GM23248 (cell line): Measurements from ENCODE around the gene COL8A1.

Experiments used
- EZH2 ChIP-seq: fragments of 200-600 bp; sonication (generic); IDR thresholded peaks from 2 replicates; pipeline ENCODE4 v1.6.1; 2018; ENCODE audit warnings: antibody characterized with exemption, mild to moderate bottlenecking; ENCODE audit not compliant: insufficient read depth, poor library complexity, severe bottlenecking
- EZH2phosphoT487 ChIP-seq: fragments of 200-600 bp; sonication (generic); IDR thresholded peaks from 2 replicates; pipeline ENCODE4 v1.6.1; 2018; ENCODE audit warnings: antibody characterized with exemption, moderate library complexity, mild to moderate bottlenecking, low read depth; ENCODE audit not compliant: insufficient read depth

DNA sequence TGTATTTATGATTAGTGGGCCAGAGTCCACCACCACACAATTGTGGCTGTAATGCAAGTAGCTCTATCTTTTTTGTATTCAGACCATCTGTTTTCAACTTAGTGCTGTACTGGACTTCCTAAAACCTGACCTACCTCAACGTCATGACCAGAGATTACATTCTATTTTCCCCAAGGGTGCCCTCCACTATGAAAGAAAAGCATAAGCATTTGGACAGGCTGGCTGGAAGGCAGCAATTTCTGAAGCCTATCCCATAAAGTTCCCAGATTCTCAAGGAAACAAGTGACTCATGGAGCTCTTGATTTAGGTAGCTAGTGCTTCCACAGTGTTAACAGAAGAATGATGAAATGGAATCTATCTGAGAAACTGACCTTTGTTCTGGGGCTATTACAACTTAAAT is 75.8 kb downstream of the COL8A1 start:
- TF ChIP-seq EZH2 = no peak
- no peak for TF ChIP-seq EZH2phosphoT487
